Kidney capillary endothelial cell (primary cell): Measurements from ENCODE around the gene CDC27.
"Not testable (repeated sequence)": the region's sequence is repeated elsewhere in the genome, so short reads cannot be mapped to it uniquely, and the experiment has no call there.

Experiments used
- DNase-seq: peaks from one replicate; pipeline ENCODE4 v3.0.0-alpha.2; 2018; ENCODE audit warnings: low spot score

CDC27 gene

DNA sequence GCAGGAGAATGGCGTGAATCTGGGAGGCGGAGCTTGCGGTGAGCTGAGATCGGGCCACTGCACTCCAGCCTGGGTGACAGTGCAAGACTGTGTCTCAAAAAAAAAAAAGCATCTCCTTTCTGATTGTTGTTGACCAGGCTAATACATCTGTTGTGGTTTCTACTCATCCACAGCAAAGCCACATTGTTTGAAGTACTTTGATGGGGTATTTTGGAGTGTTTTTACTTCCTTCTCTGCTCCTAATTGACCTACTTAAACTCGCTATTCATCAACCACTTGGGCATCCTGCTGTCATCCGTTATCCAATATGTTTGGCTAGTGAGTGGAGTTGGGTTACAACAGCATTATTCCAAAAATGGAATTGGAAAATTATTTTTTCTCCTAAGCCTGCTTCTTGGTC is 3.5 kb upstream of the CDC27 start:
- DNase-seq = no peak

DNA sequence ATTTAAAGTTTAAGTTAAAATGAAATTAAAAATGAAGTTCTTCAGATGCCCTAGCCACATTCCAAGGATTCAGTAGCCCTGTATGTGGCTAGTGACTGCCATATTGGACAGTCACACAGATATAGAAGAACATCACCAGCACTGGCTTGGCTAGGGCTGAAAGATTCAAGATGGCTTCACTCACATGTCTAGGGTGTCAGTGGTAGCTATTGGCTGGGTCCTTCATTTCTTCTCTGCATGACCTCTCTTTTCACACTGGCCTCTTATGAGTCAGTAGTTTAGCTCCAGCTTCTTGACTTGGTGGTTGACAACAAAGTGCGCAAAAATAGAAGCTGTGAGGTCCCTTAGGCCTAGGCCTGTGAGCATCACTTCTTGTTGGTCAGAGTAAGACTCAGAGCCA is 1.7 kb upstream of the CDC27 start:
- no peak for DNase-seq

DNA sequence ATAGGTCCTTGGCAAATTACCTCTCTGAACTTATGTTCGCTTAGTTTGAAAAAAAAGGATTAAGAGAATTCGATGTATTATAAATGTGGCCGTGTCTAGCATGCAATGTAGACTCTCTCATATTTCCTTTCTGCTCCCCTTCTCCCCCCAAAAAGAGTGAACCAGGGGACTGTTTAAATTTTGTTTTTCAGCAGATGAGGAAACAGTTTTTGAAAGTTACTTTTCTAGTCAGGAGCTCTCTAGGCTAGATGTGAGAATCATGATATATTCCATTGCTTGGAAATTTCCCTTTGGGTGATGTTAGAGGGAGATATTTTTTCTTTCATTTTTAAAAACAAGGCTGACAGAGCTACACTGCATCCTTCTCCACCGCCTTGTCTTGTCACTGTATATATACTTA is 1.1 kb upstream of the CDC27 start:
- DNase-seq = no peak

GRCh38 chr17:47189732-47190237 is 690 bp upstream of the CDC27 start:
- DNase-seq = no peak

DNA sequence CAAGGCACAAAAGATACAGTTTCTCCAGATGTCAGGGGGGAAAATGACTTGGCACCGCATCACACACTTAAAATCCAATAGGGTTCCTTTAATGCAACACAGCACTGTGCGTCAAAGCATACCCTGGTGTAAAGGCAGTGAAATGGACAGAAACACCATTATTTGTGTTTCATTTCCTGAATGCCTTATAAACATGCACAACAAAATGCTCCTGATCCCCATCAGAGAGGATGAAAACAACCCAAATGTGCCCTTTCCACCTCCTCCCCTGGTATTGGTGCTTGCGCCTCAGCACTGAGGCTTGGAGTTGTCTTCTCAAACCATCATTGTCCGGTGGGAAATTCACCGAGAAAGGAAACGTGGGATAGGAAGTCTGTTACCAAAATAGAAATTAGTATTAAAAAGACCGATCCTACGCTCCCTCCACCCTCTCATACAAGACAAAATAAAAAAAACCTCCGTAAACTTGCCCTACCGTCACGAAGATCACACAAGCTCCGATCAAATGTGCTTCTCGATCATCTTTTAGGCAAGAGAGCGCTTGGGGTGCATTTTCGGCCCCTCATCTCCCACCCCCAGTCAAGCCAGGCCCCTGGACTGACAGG is 722 bp downstream of the CDC27 start:
- DNase-seq = peak; percentile 60

- no peak for DNase-seq
Measured at GRCh38 chr17:47184681-47185080, 4.4 kb downstream of the CDC27 start.

DNA sequence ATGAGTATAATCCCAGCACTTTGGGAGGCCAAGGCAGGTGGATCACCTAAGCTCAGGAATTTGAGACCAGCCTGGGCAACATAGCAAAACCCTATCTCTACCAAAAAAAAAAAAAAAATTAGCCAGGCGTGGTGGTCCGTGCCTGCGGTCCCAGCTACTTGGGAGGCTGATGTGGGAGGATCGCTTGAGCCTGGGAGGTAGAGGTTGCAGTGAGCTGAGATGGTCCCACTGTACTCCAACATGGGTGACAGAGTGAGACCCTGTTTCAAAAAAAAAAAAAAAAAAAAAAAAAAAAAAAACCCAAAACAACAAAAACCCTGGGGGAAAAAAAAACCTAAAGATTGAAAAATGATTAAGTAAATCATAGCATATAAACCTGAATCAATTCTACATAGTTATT is 8.1 kb downstream of the CDC27 start:
- not testable (repeated sequence) for DNase-seq

- peak; percentile 18 for DNase-seq
Measured at GRCh38 chr17:47180337-47180736, 8.8 kb downstream of the CDC27 start.

DNA sequence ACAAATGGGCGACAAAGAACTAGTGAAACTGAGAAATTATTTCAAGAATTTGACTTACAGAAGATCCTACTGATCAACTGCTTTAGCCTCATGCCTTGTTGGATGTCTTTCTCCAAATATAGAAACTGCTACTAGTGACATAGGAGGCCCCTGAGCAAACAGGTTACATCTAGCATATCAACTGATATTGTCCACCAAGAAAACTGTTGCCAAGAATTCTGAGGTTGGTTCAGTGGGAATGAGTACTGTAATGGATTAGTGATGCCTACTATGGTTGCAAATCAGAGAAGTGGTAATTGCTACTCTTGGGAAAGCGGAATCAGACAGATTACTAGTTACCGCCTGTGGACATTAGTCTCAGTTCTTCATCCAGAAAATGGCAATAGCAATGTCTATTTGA is 10.0 kb downstream of the CDC27 start:
- no peak for DNase-seq

DNA sequence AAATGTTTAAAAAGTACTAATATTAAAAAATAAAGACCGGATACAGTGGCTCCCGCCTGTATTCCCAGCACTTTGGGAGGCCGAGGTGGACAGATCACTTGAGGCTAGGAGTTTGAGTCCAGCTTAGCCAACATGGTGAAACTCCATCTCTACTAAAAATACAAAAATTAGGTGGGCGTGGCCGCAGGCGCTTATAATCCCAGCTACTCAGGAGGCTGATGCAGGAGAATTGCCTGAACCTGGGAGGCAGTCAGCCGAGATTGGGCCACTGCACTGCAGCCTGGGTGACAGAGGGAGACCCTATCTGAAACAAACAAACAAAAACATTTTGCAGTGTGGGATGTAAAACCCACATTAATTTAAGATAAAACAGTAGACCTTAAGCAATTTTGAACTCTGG is 11.8 kb downstream of the CDC27 start:
- no peak for DNase-seq

GRCh38 chr17:47176389-47176826 is 12.7 kb downstream of the CDC27 start:
- no peak for DNase-seq

DNA sequence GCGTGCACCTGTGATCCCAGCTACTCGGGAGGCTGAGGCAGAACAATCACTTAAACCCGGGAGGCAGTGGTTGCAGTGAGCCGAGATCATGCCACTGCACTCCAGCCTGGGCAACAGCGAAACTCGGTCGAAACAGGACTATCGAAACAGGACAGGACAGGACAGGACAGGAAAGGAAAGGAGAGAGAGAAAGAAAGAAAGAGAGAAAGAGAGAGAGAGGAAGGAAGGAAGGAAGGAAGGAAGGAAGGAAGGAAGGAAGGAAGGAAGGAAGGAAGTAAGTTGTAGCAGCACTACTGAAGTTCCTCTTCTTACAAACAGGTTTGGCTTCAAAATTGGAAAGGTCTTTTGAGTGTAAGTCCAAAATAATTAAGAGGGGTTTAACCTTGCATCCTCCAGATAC is 14.3 kb downstream of the CDC27 start:
- DNase-seq = not testable (repeated sequence)

DNA sequence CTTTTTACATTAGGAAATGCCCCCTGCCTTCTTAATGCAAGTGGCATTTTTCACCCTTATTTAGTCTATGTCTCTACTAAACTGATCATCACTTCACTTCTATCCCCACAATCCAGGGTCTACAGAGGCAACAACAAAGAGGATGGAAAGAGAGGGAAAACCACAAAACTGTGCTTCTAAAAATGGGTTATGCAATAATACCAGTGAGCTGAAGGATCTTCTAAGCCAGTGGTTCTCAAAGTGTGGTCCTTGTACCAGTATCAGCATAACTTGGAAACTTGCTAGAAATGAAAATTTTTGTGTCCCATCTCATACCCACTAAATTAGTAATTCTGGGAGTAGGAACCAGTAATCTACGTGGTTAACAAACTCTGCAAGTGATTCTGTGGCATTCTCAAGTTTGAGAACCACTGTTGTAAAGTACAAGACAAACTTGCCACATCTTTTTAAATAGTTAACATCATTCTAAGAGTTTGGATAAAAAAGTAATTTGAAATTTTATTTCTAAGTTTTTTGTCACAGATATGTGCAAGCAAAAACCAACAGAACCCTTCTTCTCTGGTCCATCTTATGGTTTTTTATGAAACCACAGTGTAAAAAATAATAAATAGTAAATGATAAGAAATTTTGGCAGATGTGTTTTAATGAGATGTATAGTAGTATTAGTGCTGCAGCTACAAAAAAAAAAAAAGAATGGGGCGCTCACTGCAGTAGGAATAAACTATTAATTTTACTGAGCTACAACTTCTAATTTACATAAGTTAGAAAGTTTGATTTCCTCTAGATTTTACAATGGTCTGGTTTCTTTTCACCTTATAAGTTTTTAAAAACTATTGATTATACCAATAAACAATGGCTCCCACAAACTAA is 16.2 kb downstream of the CDC27 start:
- no peak for DNase-seq

DNA sequence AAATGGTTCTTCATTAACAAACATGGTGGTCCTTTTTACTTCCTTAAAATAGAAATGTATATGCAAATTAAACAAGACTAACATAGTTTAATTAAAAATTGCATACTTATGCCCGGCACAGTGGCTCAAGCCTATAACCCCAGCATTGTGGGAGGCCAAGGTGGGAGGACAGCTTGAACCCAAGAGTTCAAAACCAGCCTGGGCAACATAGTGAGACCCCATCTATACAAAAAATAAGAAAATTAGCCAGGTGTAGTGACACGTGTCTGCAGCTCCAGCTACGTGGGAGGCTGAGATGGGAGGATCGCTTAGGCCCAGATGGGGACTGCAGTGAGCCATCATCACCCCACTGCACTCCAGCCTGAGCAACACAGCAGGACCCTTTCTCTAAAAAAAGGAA is 18.4 kb downstream of the CDC27 start:
- no peak for DNase-seq

GRCh38 chr17:47168896-47169295 is 20.2 kb downstream of the CDC27 start:
- not testable (repeated sequence) for DNase-seq

- not testable (repeated sequence) for DNase-seq
Measured at GRCh38 chr17:47166854-47167253, 22.2 kb downstream of the CDC27 start.

- DNase-seq = no peak
Measured at GRCh38 chr17:47165137-47165536, 24.0 kb downstream of the CDC27 start.

GRCh38 chr17:47164263-47164662 is 24.8 kb downstream of the CDC27 start:
- no peak for DNase-seq

- no peak for DNase-seq
Measured at GRCh38 chr17:47162013-47162622, 27.0 kb downstream of the CDC27 start.

DNA sequence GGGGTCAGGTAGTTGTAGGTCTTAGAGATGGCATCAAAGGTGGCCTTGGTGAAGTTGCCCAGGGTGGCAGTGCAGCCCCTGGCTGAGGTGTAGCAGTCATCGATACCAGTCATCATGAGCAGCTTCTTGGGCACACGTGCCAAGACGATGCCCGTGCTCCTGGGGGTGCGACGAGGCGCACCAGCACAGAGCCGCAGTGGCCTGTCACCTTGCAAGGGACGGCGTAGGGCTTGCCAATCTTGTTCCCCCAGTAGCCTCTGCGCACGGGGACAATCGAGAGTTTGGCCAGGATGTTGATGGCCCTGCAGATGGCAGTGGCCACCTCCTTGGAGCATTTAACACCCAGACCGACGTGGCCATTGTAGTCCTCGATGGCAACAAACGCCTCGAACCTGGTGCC is 29.8 kb downstream of the CDC27 start:
- DNase-seq = no peak

GRCh38 chr17:47145351-47145750 is 43.7 kb downstream of the CDC27 start:
- DNase-seq = no peak

- DNase-seq = no peak
Measured at GRCh38 chr17:47135235-47135634, 53.9 kb downstream of the CDC27 start.

GRCh38 chr17:47134354-47134753 is 54.7 kb downstream of the CDC27 start:
- not testable (repeated sequence) for DNase-seq
